ENCODE data around the gene GTPBP4. TPM values are rescaled to one million over a fixed set of nuclear protein-coding genes. Genes with fewer than 3 reads are reported as not detected.
A peak's percentile ranks its signal among the peaks of the same experiment; 100 is the strongest.

The GTPBP4 gene
- total RNA-seq, 1 donor from 2014 or later: 31.4 TPM

GRCh38 chr10:964321-964987, 23.8 kb upstream of the GTPBP4 start:
- no peak for DNase-seq (ENCODE audit: low spot score)

GRCh38 chr10:964988-965417, 23.2 kb upstream of the GTPBP4 start:
- intact Hi-C loops (cut with DNase I): no loop called here
- ATAC-seq (no peak), DNase-seq (ENCODE audit: low spot score) (no peak)

More at GRCh38 chr10:964321-964987, 23.8 kb upstream of the GTPBP4 start:
- no peak for ATAC-seq
- intact Hi-C loops (cut with DNase I): no loop called here

GRCh38 chr10:966466-967235, 21.6 kb upstream of the GTPBP4 start:
- DNase-seq (ENCODE audit: low spot score) (no peak), ATAC-seq (no peak)
- intact Hi-C loops (cut with DNase I): no loop called here

- no peak for ATAC-seq
- intact Hi-C loops (cut with DNase I): no loop called here
- DNase-seq (ENCODE audit: low spot score): no peak
These were observed 19.6 kb upstream of the GTPBP4 start for GRCh38 chr10:968546-969199.

- intact Hi-C loops (cut with DNase I): no loop called here
- ATAC-seq: no peak
- no peak for DNase-seq (ENCODE audit: low spot score)
These were observed 18.6 kb upstream of the GTPBP4 start for GRCh38 chr10:969473-970150.

GRCh38 chr10:970311-971149, 17.7 kb upstream of the GTPBP4 start:
- intact Hi-C loops (cut with DNase I): no loop called here
- DNase-seq (ENCODE audit: low spot score): no peak
- ATAC-seq: peak; percentile 60

DNA sequence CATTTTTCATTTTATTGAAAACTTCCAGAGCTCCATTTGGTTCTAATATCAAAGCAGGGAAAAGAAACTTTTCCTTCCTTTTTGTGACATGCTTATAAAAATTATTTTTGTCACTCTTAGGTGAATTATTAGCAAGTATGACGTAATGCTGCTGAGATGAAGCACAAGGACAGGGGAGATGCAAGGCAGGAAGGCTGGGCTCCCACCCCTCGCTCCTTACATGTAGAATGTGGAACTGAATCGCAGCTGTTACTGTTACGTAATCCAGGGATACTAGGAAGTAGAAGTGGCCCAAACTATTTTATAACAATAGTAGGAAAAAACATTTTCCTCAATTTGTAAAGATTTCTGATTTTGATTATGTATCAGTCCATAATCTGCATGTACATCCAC, 17.1 kb upstream of the GTPBP4 start:
- intact Hi-C loops (cut with DNase I): no loop called here
- ATAC-seq (peak; percentile 79), DNase-seq (ENCODE audit: low spot score) (no peak)

GRCh38 chr10:971613-972012, 16.6 kb upstream of the GTPBP4 start:
- intact Hi-C loops (cut with DNase I): no loop called here
- ATAC-seq (no peak), DNase-seq (ENCODE audit: low spot score) (no peak)

GRCh38 chr10:972763-973162, 15.5 kb upstream of the GTPBP4 start:
- DNase-seq (ENCODE audit: low spot score): no peak
- ATAC-seq: no peak
- intact Hi-C loops (cut with DNase I): no loop called here

GRCh38 chr10:974038-974784, 14.0 kb upstream of the GTPBP4 start:
- ATAC-seq: no peak
- no peak for DNase-seq (ENCODE audit: low spot score)
- intact Hi-C loops (cut with DNase I): no loop called here

DNA sequence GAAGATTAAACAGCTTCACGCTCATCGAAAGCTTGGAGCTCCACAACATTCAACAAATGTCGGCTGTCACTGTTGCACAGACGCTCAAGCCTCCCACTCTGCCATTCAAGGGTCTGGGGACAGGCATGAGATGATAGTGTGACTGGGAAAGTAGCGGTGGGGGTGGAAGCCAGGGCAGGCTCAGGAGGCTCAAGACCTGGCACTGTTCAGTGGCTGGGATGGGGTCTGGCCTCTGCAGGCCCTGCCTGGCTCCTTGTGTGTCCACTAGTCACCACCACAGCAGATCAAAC, 13.5 kb upstream of the GTPBP4 start:
- intact Hi-C loops (cut with DNase I): no loop called here
- ATAC-seq (no peak), DNase-seq (ENCODE audit: low spot score) (no peak)

- intact Hi-C loops (cut with DNase I): no loop called here
- ATAC-seq (no peak), DNase-seq (ENCODE audit: low spot score) (no peak)
These were observed 11.9 kb upstream of the GTPBP4 start for GRCh38 chr10:976316-976715.

DNA sequence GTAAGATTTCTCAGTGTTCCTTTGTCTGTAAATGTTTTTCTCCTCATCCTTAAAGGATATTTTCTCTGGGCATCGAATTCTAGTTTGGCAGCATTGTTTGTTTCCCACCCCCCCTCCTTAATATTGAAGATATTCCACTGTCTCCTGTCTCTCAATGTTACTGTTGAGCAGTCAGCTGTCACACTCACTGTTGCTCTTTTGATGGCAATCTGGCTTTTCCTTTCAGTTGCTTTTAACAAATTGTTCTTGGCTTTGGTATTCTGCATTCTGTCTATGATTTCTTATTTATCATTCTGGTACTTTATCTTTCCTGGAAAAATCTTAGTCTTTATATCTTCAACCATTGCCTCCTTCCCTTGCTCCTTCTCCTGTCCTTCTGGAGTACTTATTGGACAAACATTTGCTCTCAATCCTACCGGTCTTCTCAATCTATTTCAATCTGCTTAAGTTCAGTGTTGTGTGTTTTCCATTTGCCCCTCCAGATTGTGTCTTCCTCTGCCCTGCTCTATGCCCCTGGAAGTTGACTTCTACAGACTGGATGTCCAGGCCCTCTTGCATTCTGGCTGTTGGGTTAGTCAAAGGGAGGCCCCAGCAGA, 9.3 kb upstream of the GTPBP4 start:
- no peak for ATAC-seq
- peak; percentile 3 for DNase-seq (ENCODE audit: low spot score)
- intact Hi-C loops (cut with DNase I): no loop called here

GRCh38 chr10:980468-981093, 7.7 kb upstream of the GTPBP4 start:
- ATAC-seq (no peak), DNase-seq (ENCODE audit: low spot score) (peak; percentile 28)
- intact Hi-C loops (cut with DNase I): no loop called here

GRCh38 chr10:983401-983800, 4.8 kb upstream of the GTPBP4 start:
- ATAC-seq: no peak
- peak; percentile 35 for DNase-seq (ENCODE audit: low spot score)
- intact Hi-C loops (cut with DNase I): no loop called here

DNA sequence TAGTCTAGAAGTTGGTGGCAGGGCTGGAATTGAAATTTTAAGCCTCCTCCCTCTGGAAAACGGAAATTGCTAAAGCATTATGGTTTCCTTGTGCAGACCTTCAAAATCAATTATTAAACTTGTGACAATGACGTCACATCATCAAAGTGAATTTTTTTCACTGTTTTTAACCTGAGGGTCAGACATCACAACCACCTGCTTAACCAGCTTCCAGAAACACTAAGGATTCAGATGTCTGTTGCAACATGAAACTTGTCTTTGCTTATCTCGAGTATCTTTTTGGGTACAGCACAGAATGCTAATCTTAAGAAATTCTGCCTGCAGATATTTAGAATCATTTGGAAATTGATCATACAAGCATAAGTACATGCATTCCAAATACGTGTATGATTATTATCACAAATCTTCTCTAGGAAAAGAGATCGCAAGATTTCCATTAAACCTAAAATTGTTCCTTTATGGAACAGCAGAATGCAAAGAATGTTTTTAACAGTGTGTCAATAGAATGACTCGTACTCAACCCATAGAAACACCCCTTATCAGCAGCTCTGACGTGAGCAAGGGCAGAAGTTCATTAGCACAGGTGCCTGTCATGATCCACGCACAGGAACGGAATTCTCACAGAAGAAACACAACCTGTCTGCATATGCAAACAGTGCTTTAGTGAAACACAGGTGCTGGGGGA, 4.1 kb upstream of the GTPBP4 start:
- intact Hi-C loops (cut with DNase I): no loop called here
- ATAC-seq (no peak), DNase-seq (ENCODE audit: low spot score) (no peak)

- no peak for DNase-seq (ENCODE audit: low spot score)
- ATAC-seq: no peak
- intact Hi-C loops (cut with DNase I): no loop called here
These were observed 2.9 kb upstream of the GTPBP4 start for GRCh38 chr10:985361-985760.
